Endothelial cell (in vitro differentiated cells): ENCODE data around the gene DAB2. TPM values are rescaled to one million over a fixed set of nuclear protein-coding genes. Genes with fewer than 3 reads are reported as not detected.

Experiments used
- DNase-seq: peaks from one replicate; pipeline ENCODE4 v3.0.0; 2021; ENCODE audit warnings: low spot score
- H3K27ac Mint-ChIP-seq: one replicate; pipeline ENCODE4 v1.8.0; 2021; ENCODE audit warnings: mixed read lengths, inconsistent platforms; ENCODE audit not compliant: unreplicated experiment
- H3K27me3 Mint-ChIP-seq: one replicate; pipeline ENCODE4 v1.8.0; 2021; ENCODE audit warnings: mild to moderate bottlenecking, moderate library complexity, mixed read lengths, inconsistent platforms; ENCODE audit not compliant: unreplicated experiment
- H3K36me3 Mint-ChIP-seq: one replicate; pipeline ENCODE4 v1.8.0; 2021; ENCODE audit warnings: mild to moderate bottlenecking, low read depth, mixed read lengths, inconsistent platforms; ENCODE audit not compliant: unreplicated experiment
- H3K4me1 Mint-ChIP-seq: one replicate; pipeline ENCODE4 v1.8.0; 2021; ENCODE audit warnings: mild to moderate bottlenecking, mixed read lengths, inconsistent platforms; ENCODE audit not compliant: unreplicated experiment
- H3K4me3 Mint-ChIP-seq: one replicate; pipeline ENCODE4 v1.8.0; 2021; ENCODE audit warnings: mild to moderate bottlenecking, mixed read lengths, inconsistent platforms; ENCODE audit not compliant: unreplicated experiment
- H3K9me3 Mint-ChIP-seq: one replicate; pipeline ENCODE4 v1.8.0; 2021; ENCODE audit warnings: mixed read lengths, inconsistent platforms; ENCODE audit not compliant: unreplicated experiment
- CTCF ChIP-seq: fragments of 200-600 bp; sonication (generic); IDR thresholded peaks from one replicate; pipeline ENCODE4 v1.5.0; 2021; ENCODE audit warnings: antibody characterized with exemption; ENCODE audit not compliant: unreplicated experiment
- total RNA-seq: library from RNA; stranded (reverse); fragmentation: NEBNext Ultra II Directional; extraction: Animal tissue kit (Norgen Biotek cat#: 25700); gene quantifications from one replicate; pipeline ENCODE4 v1.2.1, GENCODE V29; 2021; ENCODE audit not compliant: unreplicated experiment

The DAB2 gene
- total RNA-seq, 1 donor from 2014 or later, result 70.7 TPM

GRCh38 chr5:39439582-39440162 is 14.9 kb upstream of the DAB2 start:
- no peak for TF ChIP-seq CTCF
- Mint-ChIP-seq H3K27me3 (peaks cover 1% of the 10 kb centered on the region), H3K4me1 (peaks cover 14% of the 10 kb centered on the region), H3K36me3 (no peaks in the 10 kb centered on the region), H3K27ac (no peak overlapping the region), H3K9me3 (no peaks in the 10 kb centered on the region), H3K4me3 (no peak overlapping the region)
- no peak for DNase-seq

- Mint-ChIP-seq H3K4me3 (no peak overlapping the region), H3K4me1 (peaks cover 14% of the 10 kb centered on the region), H3K9me3 (no peaks in the 10 kb centered on the region), H3K36me3 (no peaks in the 10 kb centered on the region), H3K27ac (peak overlapping the region; percentile 17), H3K27me3 (peaks cover 1% of the 10 kb centered on the region)
- no peak for DNase-seq
- no peak for TF ChIP-seq CTCF
Measured at GRCh38 chr5:39437467-39437866, 12.7 kb upstream of the DAB2 start.

GRCh38 chr5:39433848-39434247 is 9.1 kb upstream of the DAB2 start:
- H3K27me3 Mint-ChIP-seq, result peaks cover 1% of the 10 kb centered on the region
- H3K36me3 Mint-ChIP-seq, result no peaks in the 10 kb centered on the region
- no peaks in the 10 kb centered on the region for H3K9me3 Mint-ChIP-seq
- H3K4me3 Mint-ChIP-seq, result no peak overlapping the region
- H3K4me1 Mint-ChIP-seq, result no peaks in the 10 kb centered on the region
- no peak for TF ChIP-seq CTCF
- no peak overlapping the region for H3K27ac Mint-ChIP-seq
- no peak for DNase-seq

GRCh38 chr5:39432696-39433530 is 8.1 kb upstream of the DAB2 start:
- no peak overlapping the region for H3K27ac Mint-ChIP-seq
- no peak for TF ChIP-seq CTCF

GRCh38 chr5:39430461-39430860 is 5.7 kb upstream of the DAB2 start:
- H3K27ac Mint-ChIP-seq, result no peak overlapping the region
- no peak overlapping the region for H3K4me3 Mint-ChIP-seq
- no peak for DNase-seq
- H3K27me3 Mint-ChIP-seq, result no peaks in the 10 kb centered on the region
- TF ChIP-seq CTCF, result no peak
- H3K36me3 Mint-ChIP-seq, result no peaks in the 10 kb centered on the region
- peaks cover 19% of the 10 kb centered on the region for H3K4me1 Mint-ChIP-seq
- H3K9me3 Mint-ChIP-seq, result no peaks in the 10 kb centered on the region

More at GRCh38 chr5:39432696-39433530, 8.1 kb upstream of the DAB2 start:
- no peaks in the 10 kb centered on the region for H3K4me1 Mint-ChIP-seq
- H3K4me3 Mint-ChIP-seq, result no peak overlapping the region
- H3K9me3 Mint-ChIP-seq, result no peaks in the 10 kb centered on the region
- no peak for DNase-seq
- H3K36me3 Mint-ChIP-seq, result no peaks in the 10 kb centered on the region
- no peaks in the 10 kb centered on the region for H3K27me3 Mint-ChIP-seq
